ENCODE measurements around the gene CMBL. TPM values are rescaled to one million over a fixed set of nuclear protein-coding genes. Genes with fewer than 3 reads are reported as not detected.
"Not testable (repeated sequence)": the region's sequence is repeated elsewhere in the genome, so short reads cannot be mapped to it uniquely, and the experiment has no call there.

Gene CMBL
- total RNA-seq, 1 experiment from 2014 or later = 23.2 TPM

DNA sequence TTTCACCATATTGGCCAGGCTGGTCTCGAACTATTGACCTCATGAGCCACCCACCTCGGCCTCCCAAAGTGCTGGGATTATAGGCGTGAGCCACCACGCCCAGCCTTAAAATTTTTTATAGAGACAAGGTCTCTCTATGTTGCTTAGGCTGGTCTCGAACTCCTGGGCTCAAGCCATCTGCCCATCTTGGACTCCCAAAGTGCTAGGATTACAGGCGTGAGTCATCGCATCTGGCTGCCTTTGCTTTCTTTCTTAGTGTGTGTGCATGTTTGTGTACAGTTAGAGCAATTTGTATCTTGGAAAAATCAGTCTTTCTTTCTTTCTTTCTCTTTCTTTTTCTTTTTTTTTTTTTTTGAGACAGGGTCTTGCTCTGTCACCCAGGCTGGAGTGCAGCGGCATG is 22.3 kb downstream of the CMBL start:
- DNase-seq (ENCODE audit: low spot score) = peak; percentile 58

DNA sequence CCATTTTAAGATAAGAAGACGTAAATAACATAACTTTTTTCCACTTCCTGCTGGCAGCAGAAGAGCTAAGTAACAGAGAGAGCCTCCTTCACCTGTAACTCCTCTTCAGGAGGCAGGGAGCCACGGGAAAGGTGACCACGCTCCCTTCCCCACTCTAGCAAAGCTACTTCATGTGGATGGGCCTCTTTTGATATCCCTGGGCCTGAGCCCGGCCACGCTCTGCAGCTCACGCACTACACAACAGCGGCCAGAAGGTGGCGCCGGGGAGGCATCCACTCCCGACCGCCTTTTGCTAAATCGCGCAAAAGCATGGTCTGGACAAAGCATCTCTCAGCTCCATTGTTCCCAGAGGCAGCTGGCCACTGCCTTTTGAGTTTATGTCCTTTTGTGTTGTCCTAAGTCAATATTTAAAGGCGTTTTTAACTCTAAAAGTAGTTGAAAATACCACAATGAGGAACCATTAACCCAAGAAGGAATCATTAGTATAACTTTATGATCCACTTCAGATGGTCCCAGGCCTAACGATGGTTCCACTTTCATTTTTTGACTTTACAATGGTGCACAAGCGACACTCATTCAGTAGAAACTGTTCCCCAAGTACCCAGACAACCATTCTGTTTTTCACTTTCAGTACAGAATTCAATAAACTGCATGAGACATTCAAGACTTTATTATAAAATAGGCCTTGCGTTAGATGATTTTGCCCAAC is 23.6 kb downstream of the CMBL start:
- DNase-seq (ENCODE audit: low spot score) = peak; percentile 79

DNA sequence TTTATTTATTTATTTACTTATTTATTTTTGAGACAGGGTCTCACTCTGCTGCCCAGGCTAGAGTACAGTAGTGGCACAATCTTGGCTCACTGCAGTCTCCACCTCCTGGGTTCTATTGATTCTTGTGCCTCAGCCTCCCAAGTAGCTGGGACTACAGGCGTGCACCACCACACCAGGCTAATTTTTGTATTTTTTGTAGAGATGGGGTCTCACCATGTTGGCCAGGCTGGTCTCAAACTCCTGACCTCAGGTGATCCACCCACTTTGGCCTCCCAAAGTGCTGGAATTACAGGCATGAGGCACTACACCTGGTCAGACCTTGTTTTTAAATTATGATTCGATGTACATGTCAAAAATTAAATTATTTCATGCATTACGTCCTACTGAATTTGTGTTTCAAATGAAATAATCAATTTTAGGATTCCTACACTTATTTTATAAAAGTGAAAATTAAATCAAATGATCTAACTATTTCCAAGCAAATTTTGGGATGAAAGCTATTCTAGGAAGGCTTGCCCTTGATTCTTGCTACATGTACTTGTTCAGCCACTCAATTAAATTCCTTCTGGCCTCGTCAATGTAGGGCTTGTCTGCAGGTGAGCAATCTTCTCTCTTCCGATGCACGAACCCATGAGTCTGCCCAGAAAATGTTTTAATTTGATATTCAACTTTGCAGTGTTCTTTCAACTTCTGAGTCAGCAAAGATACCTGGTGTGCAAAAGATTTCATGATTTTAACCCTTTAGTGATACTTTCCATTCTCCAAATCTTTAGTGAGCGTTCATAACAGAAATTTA is 27.6 kb downstream of the CMBL start:
- DNase-seq (ENCODE audit: low spot score) = no peak

DNA sequence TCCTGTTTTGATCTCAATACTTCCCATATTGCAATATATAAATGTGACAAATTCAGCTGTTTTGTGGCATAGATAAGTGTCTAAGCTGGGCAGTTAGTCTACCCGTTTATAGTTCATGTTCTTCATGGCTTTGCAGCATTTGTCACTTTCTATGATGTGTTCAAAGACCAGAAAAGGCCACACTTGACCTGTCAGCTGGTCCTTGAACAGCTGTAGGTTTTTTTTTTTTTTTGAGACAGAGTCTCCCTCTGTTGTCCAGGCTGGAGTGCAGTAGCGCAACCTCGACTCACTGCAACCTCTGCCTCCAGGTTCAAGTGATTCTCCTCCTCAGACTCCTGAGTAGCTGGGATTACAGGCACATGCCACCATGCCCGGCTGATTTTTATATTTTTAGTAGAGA is 28.4 kb downstream of the CMBL start:
- DNase-seq (ENCODE audit: low spot score) = no peak

DNA sequence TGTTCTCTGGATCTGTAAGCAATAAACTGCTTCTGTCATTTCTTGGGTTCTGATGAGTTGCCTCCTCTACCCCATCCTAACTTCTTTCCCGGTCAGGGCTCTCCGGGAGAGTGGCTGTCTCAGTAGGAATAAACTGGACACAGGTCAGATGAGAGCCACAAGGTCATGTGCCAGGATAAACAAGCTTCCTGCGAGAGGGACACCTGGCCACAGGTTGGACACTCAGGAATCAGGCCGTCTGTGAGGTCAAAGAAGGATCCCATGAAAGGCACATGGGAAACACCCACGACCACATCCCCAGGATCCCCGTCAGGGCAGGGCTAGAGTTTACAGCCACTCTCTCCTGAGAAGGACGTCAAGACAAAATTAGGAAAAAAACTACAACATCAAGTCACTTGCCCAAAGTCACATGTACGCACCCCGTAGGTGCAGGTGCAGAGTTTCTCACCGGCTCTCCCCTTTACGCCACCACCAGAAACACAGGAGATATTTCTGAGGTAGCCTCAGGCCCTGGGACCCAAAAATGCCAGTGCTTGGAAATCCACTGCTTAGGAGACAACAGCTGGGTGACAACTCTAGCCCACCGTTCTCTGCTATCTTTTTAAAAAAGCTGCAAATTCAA is 28.9 kb downstream of the CMBL start:
- DNase-seq (ENCODE audit: low spot score) = no peak

DNA sequence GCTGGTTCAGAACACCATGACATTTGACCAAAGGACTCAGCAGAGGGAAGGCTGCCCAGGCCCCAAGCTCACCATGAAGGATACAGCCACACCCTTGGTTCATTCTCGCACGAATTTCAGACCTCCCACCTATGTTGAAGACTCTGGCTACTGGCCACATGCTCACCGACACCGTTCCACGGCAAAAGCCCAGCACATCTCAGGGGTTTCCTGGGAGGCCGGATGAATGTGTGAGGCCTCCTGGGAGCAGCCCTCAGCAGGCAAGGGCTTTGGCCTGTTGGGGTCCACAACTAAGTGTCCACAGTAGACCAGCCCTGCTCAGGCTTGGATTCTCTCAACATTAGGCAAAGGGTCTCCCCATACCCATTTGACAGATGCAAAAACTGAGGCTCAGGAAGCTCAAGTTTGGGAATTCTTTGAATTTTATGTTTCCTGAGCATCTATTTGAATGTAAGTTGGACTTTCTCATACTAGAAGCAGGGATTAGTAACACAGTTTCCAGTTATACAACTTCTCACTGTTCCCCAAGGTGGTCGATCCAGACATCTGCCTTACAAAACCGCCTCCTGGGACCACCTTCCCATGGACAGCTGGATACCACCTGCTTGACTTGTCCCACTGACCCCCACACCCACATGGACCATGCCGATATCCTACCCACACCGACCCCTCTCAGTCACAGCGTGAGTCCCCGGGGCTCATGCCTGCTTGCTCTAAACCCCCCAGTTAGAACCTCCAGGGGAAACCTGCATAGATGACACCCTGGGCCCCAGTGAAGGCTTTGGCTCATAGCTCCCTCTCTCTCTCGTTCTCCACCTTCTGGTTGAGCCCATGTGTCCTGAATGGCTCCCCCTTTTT is 29.7 kb downstream of the CMBL start:
- DNase-seq (ENCODE audit: low spot score) = no peak

DNA sequence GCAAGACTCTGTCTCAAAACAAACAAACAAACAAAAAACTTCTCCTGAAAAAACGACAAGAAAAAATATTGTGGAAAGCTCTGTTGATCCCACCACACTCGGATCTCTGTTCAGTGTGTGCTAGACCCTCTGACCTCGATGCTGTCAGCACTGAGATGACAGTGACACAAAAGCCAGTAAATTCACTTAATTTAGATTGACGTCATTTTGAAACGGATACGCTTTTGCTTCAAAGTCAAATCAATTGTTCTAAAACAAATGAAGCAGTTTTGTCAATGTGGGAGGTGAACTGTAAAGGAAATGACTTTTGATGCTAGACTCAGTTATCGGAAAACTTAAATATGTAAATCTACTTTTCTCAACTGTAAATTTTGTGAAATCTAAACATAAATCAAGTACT is 31.0 kb downstream of the CMBL start:
- DNase-seq (ENCODE audit: low spot score) = no peak

DNA sequence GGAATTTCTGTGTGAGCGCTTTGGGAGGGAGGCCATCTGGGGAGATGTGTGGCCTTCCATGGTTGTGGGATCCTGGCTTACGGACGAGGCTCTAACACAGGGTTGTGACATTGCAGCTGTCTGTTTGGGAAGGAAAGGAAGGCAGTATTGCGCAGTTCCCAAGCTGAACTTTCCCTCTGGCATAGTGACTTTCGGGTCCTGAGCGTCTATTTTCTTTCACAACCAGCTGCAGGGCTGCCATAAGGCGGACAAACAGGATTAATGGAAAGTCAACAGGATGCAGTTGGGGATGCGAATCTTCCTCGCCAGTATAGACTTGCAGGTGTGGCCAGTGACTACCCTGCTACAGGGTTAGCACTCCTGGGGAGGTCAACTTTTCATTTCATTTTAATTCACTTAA is 31.7 kb downstream of the CMBL start:
- DNase-seq (ENCODE audit: low spot score) = no peak

DNA sequence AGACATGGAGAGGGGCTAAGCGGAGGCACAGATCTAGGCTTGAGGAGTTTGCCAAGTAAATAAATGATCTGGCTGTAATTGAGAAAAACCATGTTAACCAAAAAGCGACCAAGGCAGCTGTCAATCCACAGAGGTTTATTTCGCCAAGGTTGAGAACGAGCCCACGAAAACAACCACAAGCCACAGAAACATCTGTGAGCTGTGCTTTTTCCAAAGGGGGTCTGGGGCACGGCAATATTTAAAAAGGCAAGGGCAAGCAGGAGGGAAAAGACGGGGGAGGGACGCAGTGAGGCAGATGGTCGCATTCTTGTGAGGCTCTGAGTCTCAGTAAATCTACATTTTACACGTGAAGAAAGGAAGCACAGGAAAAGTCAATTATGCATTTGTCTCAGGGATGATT is 32.2 kb downstream of the CMBL start:
- DNase-seq (ENCODE audit: low spot score) = no peak

DNA sequence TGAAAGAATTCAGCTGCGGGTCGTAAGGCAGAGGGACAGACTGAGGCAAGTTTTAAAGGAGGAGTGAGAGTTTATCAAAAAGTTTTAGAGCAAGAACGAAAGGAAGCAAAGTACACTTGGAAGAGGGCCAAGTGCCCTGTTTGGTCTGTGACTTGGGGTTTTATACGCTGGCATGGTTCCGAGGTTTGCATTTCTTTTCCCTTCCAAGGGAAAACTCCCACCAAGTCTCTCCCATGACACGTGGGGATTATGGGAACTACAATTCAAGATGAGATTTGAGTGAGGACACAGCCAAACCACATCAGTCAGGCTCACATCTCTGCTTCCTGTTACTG is 34.9 kb downstream of the CMBL start:
- DNase-seq (ENCODE audit: low spot score) = not testable (repeated sequence)

DNA sequence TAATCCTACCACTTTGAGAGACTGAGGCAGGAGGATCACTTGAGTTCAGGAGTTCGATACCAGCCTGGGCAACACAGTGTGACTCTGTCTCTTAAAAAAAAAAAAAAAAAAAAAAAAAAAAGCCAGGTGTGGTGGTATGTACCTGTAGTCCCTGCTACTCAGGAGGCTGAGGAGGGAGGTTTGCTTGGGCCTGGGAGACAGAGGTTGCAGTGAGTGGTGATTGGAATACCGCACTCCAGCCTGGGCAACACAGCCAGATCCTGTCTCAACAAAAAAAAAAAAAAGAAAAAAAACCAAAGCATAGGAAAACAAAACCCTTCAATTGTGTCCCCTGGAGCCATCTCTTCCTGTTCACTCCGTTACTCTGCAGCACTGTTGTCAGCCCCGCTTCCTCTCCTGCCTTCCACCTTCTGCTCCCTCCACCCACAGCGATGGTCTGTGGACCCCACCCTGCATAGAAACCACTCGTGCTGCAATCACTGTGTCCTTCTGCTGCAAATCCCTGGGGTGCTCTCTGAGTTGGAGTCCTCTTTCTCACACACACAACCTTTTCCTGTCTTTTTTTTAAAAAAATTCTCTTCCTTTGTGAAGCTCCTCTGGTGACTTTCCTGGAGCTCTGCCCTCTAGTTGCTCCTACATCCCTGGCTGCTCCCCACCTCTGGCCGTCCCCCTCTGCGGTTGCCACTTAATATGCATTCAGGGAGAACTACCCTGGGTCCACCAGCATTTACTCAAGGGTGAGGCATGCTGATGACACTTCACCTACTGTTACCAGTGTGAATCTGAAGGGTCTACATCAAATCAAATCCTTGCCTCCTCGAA is 35.4 kb downstream of the CMBL start:
- no peak for DNase-seq (ENCODE audit: low spot score)

DNA sequence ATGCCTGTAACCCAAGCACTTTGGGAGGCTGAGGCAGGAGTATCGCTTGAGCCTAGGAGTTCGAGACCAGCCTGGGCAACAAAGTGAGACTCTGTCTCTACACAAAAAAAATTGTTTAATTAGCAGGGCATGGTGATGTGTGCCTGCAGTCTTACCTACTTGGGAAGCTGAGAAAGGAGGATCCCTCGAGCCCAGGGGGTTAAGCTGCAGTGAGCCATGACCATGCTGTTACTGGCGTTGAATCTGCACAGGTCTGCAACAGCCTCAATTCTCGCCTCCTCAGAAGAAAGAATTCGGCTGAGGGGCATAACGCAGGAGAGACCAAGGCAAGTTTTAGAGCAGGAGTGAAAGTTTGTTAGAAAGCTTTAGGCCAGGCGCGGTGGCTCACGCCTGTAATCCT is 39.6 kb downstream of the CMBL start:
- DNase-seq (ENCODE audit: low spot score) = no peak

DNA sequence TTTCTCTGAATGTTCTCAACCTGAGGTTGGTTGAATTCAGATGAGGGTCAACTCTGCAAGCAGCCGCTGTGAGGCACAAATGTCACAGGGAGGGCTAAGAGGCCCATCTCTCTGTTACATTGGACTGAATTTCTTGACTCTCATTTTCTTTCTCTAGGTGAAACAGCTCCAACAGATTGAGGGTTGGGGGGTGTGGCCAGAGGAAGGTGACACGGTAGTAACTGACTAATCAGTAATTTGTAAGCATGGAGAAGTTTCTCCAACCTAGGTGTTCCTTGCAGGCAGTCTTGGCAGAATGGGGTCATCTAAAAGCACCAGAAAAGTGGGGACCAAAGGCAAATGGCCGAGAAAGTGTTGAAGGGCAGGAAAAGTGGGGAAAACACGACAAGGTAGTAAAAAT is 40.9 kb downstream of the CMBL start:
- no peak for DNase-seq (ENCODE audit: low spot score)

DNA sequence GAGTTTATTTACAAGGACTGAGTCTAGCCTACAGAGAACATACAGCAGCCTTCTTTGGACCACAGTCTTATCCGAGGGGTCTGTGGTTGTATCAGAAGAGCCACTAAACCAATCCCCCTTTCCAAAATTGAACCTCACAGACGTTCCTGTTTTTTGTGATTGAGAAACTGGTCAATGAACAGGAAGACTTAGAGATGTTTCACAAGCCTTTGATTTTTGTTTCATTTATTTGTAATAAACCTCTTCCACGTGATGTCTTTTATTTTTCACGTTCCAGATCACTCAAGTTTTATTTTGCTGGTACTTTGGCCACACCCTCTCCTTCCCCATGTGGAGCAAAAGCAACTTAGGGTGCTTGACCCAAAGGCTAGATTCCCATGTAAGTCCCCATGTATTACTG is 41.6 kb downstream of the CMBL start:
- DNase-seq (ENCODE audit: low spot score) = no peak

DNA sequence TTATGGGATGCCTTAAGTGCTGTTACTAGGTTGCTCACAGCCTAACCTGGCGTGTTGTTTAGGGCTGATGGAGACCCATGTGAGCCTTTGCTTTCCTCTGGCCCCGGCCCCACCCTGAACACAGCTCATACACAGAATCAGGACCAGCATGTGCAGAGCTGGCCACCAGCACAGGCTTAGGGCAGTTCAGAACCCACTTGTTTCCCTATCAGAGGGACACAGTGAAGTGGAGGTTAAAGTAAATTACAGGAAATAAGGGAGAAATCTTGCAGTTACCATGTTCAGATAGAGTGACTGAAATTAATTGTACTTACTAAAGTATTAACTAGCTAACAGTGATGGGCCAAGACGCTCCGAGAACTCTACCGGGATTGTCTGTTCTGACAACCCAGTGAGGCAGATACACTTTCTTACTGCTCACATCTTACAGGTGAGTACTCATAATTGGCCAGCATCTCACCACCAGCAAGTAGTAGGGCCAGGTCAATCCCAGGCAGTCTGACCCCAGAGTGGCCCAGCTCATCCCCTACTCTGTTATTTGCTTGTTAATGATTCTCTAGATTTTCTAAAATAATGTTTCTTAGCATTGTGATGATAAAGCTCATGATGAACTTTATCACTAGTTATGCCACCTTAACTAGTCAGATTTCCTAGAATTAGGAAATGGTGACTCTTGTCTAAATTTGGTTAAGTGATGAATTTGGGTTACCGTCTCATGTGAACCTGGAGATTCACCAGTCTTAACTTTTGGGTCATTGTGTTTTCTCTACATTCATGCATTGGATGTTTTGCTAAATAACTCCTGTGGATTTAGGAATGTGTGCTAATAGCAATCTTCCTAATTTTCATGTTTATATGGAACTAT is 42.2 kb downstream of the CMBL start:
- no peak for DNase-seq (ENCODE audit: low spot score)

DNA sequence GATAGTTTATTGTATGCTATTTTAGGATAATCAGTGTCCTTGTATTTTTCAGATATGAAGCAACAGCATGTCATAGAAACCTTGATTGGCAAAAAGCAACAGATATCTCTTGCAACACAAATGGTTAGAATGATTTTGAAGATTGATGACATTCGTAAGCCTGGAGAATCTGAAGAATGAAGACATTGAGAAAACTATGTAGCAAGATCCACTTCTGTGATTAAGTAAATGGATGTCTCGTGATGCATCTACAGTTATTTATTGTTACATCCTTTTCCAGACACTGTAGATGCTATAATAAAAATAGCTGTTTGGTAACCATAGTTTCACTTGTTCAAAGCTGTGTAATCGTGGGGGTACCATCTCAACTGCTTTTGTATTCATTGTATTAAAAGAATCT is 43.1 kb downstream of the CMBL start:
- DNase-seq (ENCODE audit: low spot score) = no peak

DNA sequence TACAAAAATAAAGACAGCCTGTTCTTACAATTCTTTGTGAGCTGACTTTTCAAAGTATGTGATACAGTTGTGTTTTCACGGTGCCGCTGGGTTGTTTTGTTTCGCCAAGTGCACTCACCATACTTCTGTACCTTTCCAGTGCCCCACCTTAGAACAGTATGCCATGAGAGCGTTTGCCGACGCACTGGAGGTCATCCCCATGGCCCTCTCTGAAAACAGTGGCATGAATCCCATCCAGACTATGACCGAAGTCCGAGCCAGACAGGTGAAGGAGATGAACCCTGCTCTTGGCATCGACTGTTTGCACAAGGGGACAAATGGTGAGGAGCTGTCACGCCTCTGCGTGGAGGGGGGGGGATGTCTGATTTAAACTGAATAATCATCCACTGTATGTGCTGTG is 44.7 kb downstream of the CMBL start:
- no peak for DNase-seq (ENCODE audit: low spot score)

DNA sequence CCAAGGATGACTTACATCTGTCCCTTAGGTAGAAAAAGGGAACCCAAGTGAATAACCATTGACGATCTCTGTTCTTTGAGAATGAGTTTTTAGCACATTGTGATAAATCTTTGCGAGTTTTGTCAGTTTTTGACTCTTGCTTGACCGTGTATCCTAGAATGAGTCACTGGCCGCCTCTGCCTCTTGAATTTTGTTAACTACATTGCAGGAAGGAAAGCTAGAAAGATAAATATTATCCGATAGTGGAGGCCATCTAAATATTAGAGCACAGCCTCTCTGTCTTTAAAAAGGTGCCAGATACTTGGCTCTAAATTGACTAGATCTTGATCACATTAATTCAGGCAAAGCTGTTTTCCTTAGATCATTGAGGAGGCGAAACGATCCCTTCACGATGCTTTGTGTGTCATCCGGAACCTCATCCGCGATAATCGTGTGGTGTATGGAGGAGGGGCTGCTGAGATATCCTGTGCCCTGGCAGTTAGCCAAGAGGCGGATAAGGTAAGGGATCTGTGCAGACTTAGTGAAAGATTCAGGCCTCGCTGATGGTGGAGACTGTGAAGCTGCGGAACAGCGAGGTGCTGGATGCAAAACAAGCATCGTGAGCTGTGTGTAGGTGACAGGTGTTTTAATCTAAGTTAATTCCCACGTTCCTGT is 45.5 kb downstream of the CMBL start:
- DNase-seq (ENCODE audit: low spot score) = no peak

DNA sequence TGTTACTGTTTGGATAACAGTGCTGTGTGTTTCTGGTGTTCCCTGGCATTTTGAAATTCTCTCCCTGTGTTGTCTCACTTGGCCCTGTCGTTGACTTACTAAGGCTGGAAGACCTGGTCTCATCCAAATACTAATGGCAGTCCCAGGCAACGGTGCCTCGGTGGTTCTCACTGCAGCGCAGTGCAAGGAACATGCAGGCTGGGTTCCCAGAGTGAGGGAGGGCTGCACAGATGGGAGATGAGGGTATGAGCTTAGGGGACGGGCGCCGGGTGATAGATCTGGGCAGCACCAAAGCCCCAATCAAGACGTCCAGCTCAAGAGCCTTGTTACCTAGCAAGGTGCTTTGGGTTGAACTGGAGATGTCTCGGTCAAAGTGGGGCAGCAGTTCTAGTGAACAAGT is 46.6 kb downstream of the CMBL start:
- DNase-seq (ENCODE audit: low spot score) = no peak

DNA sequence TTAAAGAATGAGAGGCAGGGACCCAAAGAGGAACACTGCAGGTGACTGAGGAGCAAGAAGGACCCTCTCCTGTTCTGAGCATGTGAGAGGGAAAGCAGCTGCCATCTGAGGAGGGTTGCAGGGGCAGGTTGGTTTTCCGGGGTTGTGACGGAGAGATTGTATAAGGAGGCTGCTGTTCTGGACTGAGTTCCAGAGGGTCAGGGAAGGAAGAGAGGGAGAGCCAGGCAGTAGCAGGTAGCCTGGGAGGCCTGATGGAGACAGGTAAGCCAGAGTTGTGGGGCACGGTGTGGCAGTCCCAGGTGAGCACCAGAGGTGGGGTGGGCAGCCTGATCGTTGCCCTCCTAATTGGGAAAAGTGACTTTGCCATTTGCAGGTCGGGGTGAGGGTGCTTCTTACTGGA is 47.8 kb downstream of the CMBL start:
- no peak for DNase-seq (ENCODE audit: low spot score)

All from H4 (cell line).